Retina (tissue), 1 donor: ENCODE data around the gene LIPC.

Experiments
- DNase-seq: peaks from one replicate; pipeline ENCODE4 v3.0.0-alpha.2; 2016

Gene LIPC

DNA sequence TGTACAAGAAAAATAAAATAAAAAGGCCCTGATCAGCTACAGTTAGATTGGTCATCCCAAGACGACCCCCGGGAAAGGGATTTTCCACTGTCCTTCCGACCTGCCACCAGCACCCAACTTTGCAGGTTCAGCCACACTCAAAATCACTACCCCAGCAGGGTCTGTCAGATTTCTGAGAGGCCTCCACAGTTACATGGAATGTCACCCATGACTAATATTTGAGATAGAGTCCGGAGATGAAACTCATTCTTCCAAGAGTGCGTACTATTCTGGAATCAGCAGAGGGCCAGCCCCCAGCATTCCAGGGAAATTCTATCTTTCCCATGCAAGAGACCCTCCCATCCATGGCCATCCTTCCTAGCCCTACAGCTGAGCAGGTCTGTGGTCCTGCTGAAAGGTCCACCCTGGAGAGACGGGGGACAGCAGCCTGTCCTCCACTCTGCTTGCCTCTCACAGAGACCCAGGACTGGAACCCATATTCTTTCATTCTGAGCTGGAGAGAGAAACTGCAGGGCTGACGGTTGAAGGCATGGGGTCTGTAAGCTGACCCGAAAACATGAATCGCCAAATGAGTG lies 5.8 kb downstream of the LIPC start:
- no peak for DNase-seq

DNA sequence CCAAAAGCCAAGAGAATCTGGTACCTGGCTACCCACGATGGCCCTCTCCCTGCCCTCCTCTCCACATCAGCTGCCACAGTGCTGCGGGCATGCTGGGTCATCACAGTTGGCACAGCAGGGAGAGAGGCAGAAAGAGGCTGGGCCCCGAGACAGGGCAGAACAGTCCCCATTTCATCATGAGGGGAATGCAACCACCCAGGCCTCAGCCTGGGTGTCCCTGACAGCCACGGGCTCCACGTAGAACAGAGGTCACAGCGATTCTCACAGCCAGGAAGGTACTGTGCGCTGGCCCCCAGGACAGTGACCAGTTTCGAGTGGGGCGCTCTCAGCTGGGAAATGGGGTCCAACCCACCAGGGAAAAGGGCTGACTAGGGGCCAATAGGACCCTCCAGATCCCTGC lies 6.3 kb downstream of the LIPC start:
- DNase-seq, result no peak

GRCh38 chr15:58438956-58439355 lies 7.2 kb downstream of the LIPC start:
- DNase-seq, result no peak

DNA sequence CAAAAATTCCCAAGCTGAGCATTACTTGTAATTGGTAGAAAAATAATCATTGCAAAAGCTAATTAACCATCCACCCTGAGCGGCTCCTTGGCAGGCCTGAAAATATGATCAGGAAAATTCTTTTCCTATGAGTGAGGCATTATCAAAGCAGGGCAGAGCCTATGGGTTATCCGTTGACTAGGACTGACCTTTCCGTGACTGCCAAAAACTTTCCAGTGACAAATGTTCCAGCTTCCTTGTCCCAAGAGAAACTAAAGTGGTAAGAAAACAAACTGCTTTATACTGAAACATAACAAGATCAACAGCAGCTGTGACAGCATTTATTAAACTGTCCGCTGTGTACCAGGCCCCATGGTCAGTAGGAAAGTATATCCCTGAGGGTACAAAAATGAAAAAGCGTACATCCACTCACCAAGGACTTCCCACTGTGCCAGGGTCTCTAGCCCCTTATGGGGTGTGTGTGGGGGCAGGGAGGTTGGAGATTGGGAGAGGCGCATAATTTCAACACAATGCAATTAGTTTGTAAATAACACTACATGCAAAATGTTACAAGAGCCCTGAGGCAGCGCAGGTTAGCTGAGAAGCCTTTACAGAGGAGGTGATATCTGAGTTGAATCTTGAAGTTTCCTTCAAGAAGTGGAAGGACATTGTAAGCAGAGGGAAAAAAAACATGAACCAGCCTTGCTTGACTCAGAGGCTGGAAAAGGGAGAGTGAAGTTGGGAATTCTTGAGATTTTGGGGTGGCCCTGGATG lies 8.5 kb downstream of the LIPC start:
- no peak for DNase-seq

- no peak for DNase-seq
These were observed 9.1 kb downstream of the LIPC start for GRCh38 chr15:58440922-58441321.

GRCh38 chr15:58441376-58442070 lies 9.7 kb downstream of the LIPC start:
- no peak for DNase-seq

DNA sequence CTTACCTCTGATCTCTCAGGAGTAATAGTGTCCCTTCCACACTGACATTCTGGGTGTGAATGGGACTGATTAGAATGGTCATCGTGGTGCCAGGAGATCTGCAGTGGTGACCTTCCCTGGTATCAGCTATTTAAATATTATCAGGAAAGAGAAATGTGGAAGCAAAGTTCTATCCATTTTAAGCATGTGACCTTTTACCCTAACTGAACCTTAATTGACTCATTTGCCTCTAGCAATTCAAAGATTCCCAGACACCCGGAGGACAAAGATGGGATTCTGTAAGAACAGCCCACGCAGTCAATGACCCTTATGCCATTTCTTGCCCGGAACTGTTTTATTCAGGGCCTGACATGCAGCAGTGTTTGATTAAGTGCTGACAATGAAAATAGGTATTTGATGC lies 10.3 kb downstream of the LIPC start:
- no peak for DNase-seq

DNA sequence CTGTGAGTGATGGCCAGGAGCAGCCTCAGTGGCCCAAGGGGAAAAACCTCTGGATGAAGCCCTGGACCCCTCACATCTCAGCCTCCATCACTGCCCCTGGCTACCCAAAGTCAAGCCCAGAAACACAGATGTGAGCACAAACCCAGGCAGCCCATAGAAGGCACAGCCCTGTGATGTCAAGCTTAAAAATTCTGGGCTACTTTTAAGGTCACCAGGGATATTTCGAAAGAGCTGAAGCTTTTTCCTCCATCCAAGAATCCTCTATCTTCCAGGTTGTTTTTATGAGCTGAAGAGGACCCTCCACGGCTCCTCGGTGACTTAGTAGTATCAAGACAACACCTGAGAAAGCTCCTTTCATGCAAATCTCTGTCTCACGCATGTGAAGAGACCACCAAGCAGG lies 11.5 kb downstream of the LIPC start:
- no peak for DNase-seq

GRCh38 chr15:58444056-58444455 lies 12.3 kb downstream of the LIPC start:
- DNase-seq, result no peak

GRCh38 chr15:58444658-58445332 lies 13.0 kb downstream of the LIPC start:
- DNase-seq, result no peak

DNA sequence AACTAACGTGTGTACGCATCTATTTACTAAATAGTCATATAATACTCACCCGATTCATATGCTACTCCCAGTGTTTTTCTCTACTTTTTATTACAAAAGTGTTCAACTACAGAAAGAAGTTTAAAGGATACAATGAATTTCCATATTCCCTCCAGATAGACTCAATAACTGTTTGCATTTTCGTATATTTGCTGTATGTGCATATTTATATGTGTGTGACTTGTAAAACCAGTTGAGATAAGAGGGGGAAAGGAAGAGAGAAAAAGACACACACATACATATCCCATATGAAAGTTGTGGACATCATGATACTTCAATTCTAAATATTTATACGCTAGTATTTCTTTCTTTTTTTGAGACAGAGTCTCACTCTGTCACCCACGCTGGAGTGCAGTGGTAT lies 14.1 kb downstream of the LIPC start:
- DNase-seq, result no peak

DNA sequence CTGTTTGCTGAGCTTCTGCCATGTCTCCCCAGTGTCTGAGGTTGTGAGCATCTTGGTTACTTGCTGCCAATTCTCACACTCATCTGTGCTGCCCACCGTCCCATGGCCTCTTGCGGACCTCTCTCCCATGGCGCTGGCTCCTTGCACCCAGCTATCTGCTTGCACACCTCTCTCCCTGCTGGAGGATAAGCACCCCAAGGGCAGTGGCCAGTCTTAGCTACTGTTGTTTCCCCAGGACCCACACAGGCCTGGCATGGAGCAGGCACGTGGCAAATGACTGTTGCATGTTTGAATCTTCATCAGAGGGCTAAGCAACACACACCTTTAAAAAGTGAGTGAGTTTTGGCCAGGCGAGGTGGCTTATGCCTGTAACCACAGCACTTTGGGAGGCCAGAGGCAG lies 14.7 kb downstream of the LIPC start:
- DNase-seq, result no peak

- no peak for DNase-seq
These were observed 15.7 kb downstream of the LIPC start for GRCh38 chr15:58447271-58448010.

- DNase-seq, result no peak
These were observed 16.5 kb downstream of the LIPC start for GRCh38 chr15:58448331-58448730.

DNA sequence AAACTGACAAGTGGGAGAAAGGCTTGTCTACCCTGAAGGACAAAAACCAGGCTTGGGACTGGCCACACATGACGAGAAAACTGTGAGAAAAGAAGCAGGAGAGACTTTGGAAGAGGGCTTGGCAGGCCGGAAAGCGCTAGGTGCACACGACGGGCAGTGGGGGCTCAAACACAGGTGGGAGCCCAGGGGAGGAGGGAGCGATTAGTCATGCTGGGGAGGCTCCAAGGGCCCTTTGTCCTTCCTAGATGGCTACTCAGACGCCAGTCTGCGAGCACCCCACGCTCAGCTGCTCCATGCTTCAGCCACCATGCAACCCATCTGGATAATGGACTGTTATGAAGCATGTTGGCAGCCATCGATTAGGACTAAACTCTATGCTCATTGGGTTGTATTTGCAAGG lies 17.1 kb downstream of the LIPC start:
- DNase-seq, result no peak

GRCh38 chr15:58451826-58452225 lies 20.0 kb downstream of the LIPC start:
- DNase-seq, result no peak

- no peak for DNase-seq
These were observed 21.0 kb downstream of the LIPC start for GRCh38 chr15:58452775-58453174.

GRCh38 chr15:58453931-58454793 lies 22.4 kb downstream of the LIPC start:
- no peak for DNase-seq

GRCh38 chr15:58454950-58455401 lies 23.2 kb downstream of the LIPC start:
- DNase-seq, result no peak

DNA sequence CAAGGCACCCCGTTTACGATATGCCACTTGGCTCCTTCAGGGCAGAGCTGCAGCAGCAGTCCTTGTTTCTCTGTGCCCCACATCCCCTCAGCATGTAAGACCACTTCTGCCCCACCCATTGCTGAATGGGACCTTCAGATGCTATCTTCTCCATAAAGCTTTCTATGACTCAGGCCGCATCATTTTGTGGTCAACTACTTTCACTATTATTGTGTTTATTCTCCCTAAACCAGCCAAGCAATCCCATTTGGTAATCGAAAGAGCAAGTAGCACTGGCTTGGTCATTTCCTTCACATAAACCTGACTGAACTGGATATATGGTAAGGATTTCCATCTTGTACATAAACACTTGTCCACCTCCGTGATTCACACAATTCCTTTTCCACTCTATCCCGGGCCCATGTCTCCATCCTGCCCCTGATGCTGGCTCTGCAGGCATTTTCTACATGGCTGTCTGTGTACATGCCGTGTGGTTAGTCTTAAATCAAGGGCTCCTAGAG lies 25.7 kb downstream of the LIPC start:
- DNase-seq, result no peak

- no peak for DNase-seq
These were observed 26.3 kb downstream of the LIPC start for GRCh38 chr15:58458076-58458475.

DNA sequence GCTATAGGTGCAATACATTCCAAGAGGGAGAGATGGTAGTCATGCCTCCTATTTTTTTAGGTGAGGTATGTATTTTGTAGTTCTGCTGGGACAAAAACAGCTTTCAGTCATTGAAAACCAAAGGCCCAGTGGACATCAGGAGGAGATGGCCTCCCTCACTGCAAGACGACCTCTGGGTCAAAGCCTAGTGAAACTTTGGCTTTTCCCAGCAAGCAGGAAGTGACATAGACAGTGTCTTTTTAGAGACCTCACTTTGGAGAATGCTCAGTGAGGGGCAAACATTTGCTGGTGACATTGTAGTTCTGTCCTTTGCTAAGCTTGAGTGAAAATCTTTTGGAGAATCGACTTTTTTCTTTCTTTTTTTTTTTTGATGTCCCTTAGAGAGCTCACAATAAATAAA lies 27.3 kb downstream of the LIPC start:
- no peak for DNase-seq
